ENCODE results near the gene ARMC3.
"Not testable (repeated sequence)": the region's sequence is repeated elsewhere in the genome, so short reads cannot be mapped to it uniquely, and the experiment has no call there.

ARMC3 gene

GRCh38 chr10:23051855-23052331 is 124.0 kb downstream of the ARMC3 start:
- DNase-seq: no peak

- DNase-seq: no peak
Measured at GRCh38 chr10:23053036-23053435, 125.2 kb downstream of the ARMC3 start.

- no peak for DNase-seq
Measured at GRCh38 chr10:23055424-23056185, 127.8 kb downstream of the ARMC3 start.

GRCh38 chr10:23056186-23056579 is 128.3 kb downstream of the ARMC3 start:
- no peak for DNase-seq

- DNase-seq: no peak
Measured at GRCh38 chr10:23058366-23058765, 130.5 kb downstream of the ARMC3 start.

GRCh38 chr10:23060918-23061317 is 133.1 kb downstream of the ARMC3 start:
- DNase-seq: no peak

GRCh38 chr10:23063045-23063972 is 135.5 kb downstream of the ARMC3 start:
- DNase-seq: no peak

GRCh38 chr10:23063973-23064812 is 136.3 kb downstream of the ARMC3 start:
- no peak for DNase-seq

- DNase-seq: not testable (repeated sequence)
Measured at GRCh38 chr10:23064813-23065114, 136.9 kb downstream of the ARMC3 start.

GRCh38 chr10:23065181-23065948 is 137.5 kb downstream of the ARMC3 start:
- no peak for DNase-seq

GRCh38 chr10:23067337-23067736 is 139.5 kb downstream of the ARMC3 start:
- no peak for DNase-seq

- DNase-seq: no peak
Measured at GRCh38 chr10:23067939-23068775, 140.3 kb downstream of the ARMC3 start.

GRCh38 chr10:23069019-23069815 is 141.4 kb downstream of the ARMC3 start:
- DNase-seq: no peak

- not testable (repeated sequence) for DNase-seq
Measured at GRCh38 chr10:23070092-23070912, 142.4 kb downstream of the ARMC3 start.

- no peak for DNase-seq
Measured at GRCh38 chr10:23070913-23071218, 143.0 kb downstream of the ARMC3 start.

GRCh38 chr10:23072593-23072992 is 144.7 kb downstream of the ARMC3 start:
- not testable (repeated sequence) for DNase-seq

- no peak for DNase-seq
Measured at GRCh38 chr10:23073527-23073926, 145.7 kb downstream of the ARMC3 start.

- DNase-seq: no peak
Measured at GRCh38 chr10:23075672-23076071, 147.8 kb downstream of the ARMC3 start.

- no peak for DNase-seq
Measured at GRCh38 chr10:23078114-23078513, 150.3 kb downstream of the ARMC3 start.

GRCh38 chr10:23079700-23080099 is 151.8 kb downstream of the ARMC3 start:
- no peak for DNase-seq

Measured in NCI-H2081 treated with DMSO at 0.1 percent for 48 hours (cell line).